ENCODE results near the gene ATXN7L3B.

ATXN7L3B gene

GRCh38 chr12:74509886-74510285 lies 27.7 kb upstream of the ATXN7L3B start:
- TF ChIP-seq, protein P1, sequence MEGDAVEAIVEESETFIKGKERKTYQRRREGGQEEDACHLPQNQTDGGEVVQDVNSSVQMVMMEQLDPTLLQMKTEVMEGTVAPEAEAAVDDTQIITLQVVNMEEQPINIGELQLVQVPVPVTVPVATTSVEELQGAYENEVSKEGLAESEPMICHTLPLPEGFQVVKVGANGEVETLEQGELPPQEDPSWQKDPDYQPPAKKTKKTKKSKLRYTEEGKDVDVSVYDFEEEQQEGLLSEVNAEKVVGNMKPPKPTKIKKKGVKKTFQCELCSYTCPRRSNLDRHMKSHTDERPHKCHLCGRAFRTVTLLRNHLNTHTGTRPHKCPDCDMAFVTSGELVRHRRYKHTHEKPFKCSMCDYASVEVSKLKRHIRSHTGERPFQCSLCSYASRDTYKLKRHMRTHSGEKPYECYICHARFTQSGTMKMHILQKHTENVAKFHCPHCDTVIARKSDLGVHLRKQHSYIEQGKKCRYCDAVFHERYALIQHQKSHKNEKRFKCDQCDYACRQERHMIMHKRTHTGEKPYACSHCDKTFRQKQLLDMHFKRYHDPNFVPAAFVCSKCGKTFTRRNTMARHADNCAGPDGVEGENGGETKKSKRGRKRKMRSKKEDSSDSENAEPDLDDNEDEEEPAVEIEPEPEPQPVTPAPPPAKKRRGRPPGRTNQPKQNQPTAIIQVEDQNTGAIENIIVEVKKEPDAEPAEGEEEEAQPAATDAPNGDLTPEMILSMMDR (conservative IDR thresholded peaks at IDR 0.05): no peak
- H3K27ac ChIP-seq: no peak overlapping the region

GRCh38 chr12:74514098-74514872 lies 23.4 kb upstream of the ATXN7L3B start:
- TF ChIP-seq, protein P1 (conservative IDR thresholded peaks at IDR 0.05): no peak
- H3K27ac ChIP-seq: no peak overlapping the region

DNA sequence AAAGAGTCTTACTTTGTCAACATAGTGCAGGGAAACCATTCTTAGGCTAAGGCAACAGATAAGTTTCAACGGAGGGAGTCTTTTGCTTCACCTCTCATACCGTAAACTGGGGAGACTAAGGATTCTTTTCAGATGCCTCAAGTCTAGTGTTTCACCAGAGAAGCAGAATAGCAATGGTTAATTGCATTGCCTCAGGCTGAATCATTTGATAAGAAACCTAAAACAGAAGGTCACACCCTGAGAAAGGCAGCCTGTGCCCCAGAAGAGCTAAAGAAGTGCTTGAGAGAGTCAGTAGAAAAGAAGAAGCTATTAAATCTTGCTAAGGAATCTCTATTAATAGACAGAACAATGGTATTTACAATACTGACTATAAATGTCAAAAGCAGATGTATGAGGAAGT lies 21.8 kb upstream of the ATXN7L3B start:
- H3K27ac ChIP-seq: no peak overlapping the region
- TF ChIP-seq, protein P1 (conservative IDR thresholded peaks at IDR 0.05): no peak

GRCh38 chr12:74526535-74526934 lies 11.1 kb upstream of the ATXN7L3B start:
- no peak overlapping the region for H3K27ac ChIP-seq
- TF ChIP-seq, protein P1 (conservative IDR thresholded peaks at IDR 0.05): no peak

- TF ChIP-seq, protein P1 (conservative IDR thresholded peaks at IDR 0.05): no peak
- H3K27ac ChIP-seq: no peak overlapping the region
Observed at GRCh38 chr12:74527491-74527890, 10.1 kb upstream of the ATXN7L3B start.

DNA sequence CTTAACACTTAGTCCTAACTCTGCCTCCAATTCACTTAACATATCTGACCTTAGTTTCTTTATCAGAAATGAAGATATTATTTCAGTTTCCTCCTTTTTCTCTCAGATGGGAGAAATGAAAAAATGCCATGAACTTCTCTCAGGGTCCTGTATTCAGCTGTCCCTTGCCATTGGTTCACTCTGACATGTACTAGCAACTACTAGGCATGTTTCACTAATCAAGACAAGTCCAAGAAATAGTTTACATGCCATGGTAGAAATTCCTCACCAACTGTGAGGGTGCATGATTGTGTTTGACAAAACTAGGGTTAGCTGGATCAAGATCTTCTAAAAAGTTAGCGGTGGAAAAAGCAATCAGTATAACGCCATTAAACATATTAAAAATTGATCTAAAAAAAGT lies 7.0 kb upstream of the ATXN7L3B start:
- H3K27ac ChIP-seq: no peak overlapping the region
- TF ChIP-seq, protein P1 (conservative IDR thresholded peaks at IDR 0.05): no peak

DNA sequence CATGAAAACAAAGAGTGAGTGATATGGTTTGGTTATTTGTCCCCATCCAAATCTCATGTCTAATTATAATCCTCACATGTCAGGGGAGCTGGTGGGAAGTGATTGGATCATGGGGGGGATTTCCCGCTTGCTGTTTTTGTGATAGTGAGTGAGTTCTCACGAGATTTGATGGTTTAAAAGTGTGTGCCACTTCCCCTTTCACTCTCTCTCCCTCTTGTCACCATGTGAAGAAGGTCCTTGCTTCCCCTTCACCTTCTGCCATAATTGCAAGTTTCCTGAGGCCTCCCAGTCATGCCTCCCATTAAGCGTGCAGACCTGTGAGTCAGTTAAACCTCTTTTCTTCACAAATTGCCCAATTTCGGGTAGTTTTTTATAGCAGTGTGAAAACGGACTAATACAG lies 2.1 kb upstream of the ATXN7L3B start:
- TF ChIP-seq, protein P1 (conservative IDR thresholded peaks at IDR 0.05): no peak

More for the DNA sequence above, 2.1 kb upstream of the ATXN7L3B start:
- no peak overlapping the region for H3K27ac ChIP-seq

All from VCaP (cell line).